ENCODE measurements around the gene C1orf210. TPM values are rescaled to one million over a fixed set of nuclear protein-coding genes. Genes with fewer than 3 reads are reported as not detected.

Gene C1orf210
- total RNA-seq, 1 donor = under 0.01 TPM

- DNase-seq (ENCODE audit: low read depth in 2 of 3, low spot score in 2 of 3) = no peak
These were observed 27.5 kb upstream of the C1orf210 start for GRCh38 chr1:43312663-43313515.

GRCh38 chr1:43312212-43312623, 26.8 kb upstream of the C1orf210 start:
- DNase-seq (ENCODE audit: low read depth in 2 of 3, low spot score in 2 of 3) = no peak

- DNase-seq (ENCODE audit: low read depth in 2 of 3, low spot score in 2 of 3) = no peak
These were observed 26.1 kb upstream of the C1orf210 start for GRCh38 chr1:43311521-43311920.

- no peak for DNase-seq (ENCODE audit: low read depth in 2 of 3, low spot score in 2 of 3)
These were observed 24.1 kb upstream of the C1orf210 start for GRCh38 chr1:43309405-43310025.

- no peak for DNase-seq (ENCODE audit: low read depth in 2 of 3, low spot score in 2 of 3)
These were observed 23.4 kb upstream of the C1orf210 start for GRCh38 chr1:43308635-43309404.

GRCh38 chr1:43307458-43308158, 22.2 kb upstream of the C1orf210 start:
- no peak for DNase-seq (ENCODE audit: low read depth in 2 of 3, low spot score in 2 of 3)

GRCh38 chr1:43306688-43307457, 21.5 kb upstream of the C1orf210 start:
- no peak for DNase-seq (ENCODE audit: low read depth in 2 of 3, low spot score in 2 of 3)

GRCh38 chr1:43305926-43306687, 20.7 kb upstream of the C1orf210 start:
- no peak for DNase-seq (ENCODE audit: low read depth in 2 of 3, low spot score in 2 of 3)

- no peak for DNase-seq (ENCODE audit: low read depth in 2 of 3, low spot score in 2 of 3)
These were observed 20.1 kb upstream of the C1orf210 start for GRCh38 chr1:43305461-43305860.

GRCh38 chr1:43304771-43305300, 19.5 kb upstream of the C1orf210 start:
- no peak for DNase-seq (ENCODE audit: low read depth in 2 of 3, low spot score in 2 of 3)

- DNase-seq (ENCODE audit: low read depth in 2 of 3, low spot score in 2 of 3) = peak in 1 of 3 donors; percentile 39
These were observed 18.9 kb upstream of the C1orf210 start for GRCh38 chr1:43304314-43304681.

GRCh38 chr1:43303471-43304313, 18.3 kb upstream of the C1orf210 start:
- DNase-seq (ENCODE audit: low read depth in 2 of 3, low spot score in 2 of 3) = no peak

GRCh38 chr1:43302721-43303470, 17.5 kb upstream of the C1orf210 start:
- no peak for DNase-seq (ENCODE audit: low read depth in 2 of 3, low spot score in 2 of 3)

- DNase-seq (ENCODE audit: low read depth in 2 of 3, low spot score in 2 of 3) = no peak
These were observed 16.8 kb upstream of the C1orf210 start for GRCh38 chr1:43302201-43302600.

- peak in 2 of 3 donors; percentile 18 to 27 for DNase-seq (ENCODE audit: low read depth in 2 of 3, low spot score in 2 of 3)
These were observed 15.2 kb upstream of the C1orf210 start, which contains the start of gene TIE1 for GRCh38 chr1:43300378-43301094. TSS of gene TIE1 (plus strand) at chr1:43300982. CDS start at chr1:43301072, 90 bp downstream.

GRCh38 chr1:43299101-43299500, 13.7 kb upstream of the C1orf210 start:
- no peak for DNase-seq (ENCODE audit: low read depth in 2 of 3, low spot score in 2 of 3)

GRCh38 chr1:43298055-43298454, 12.7 kb upstream of the C1orf210 start:
- DNase-seq (ENCODE audit: low read depth in 2 of 3, low spot score in 2 of 3) = no peak
